ENCODE results near the gene ABCB9. TPM values are rescaled to one million over a fixed set of nuclear protein-coding genes. Genes with fewer than 3 reads are reported as not detected.

Gene ABCB9
- total and polyA plus RNA-seq, 2 of the 8 experiments (the other 6 are each of a cell fraction or from before 2014, with no cell fraction given): 3.8 to 8.0 TPM

DNA sequence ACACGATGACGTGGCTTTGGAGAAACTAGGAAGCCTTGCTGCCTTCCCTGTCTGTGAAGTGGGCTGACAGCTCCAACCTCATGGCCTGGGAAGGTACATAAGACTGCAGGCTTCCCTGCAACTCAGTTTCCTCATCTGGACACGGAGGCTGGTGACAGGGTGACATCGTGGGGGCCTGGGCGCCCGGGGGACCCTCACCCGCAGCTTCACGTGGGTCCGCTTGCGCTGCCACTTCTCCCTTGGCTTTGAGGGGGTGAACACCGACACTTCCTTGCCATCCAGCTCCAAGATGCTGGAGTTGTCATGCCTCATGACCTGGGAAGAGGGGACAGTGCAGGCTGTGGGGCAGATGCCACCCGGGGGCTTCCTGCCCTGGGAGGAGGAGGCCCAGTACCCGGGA lies 21.8 kb upstream of the ABCB9 start:
- CTCF ChIA-PET (ENCODE audit: partially characterized antibody): interaction anchor here (0.9 to 1.5 kb wide), 2 partner anchors 82 to 249 kb away, joined by 3 read pairs; no protein-coding TSS in a partner anchor
- no peak overlapping the region for H2AK5ac ChIP-seq (ENCODE audit: low read depth, low read length)
- H3K23me2 ChIP-seq (ENCODE audit: low read depth, low read length): 0 out of 2 replicates have a peak, but pooled peaks cover 2% of the 10 kb centered on the region
- no peak overlapping the region for H3K18ac ChIP-seq (ENCODE audit: extremely low read depth, low read length)
- H4K20me1 ChIP-seq (replicated peaks in 1 of 2; ENCODE audit: control insufficient read depth in 1 of 2, insufficient read depth in 2 of 2, low read length in 2 of 2): peaks cover 0 to 2% of the 10 kb centered on the region in 2 experiments
- no peak overlapping the region for H3K4me2 ChIP-seq (ENCODE audit: insufficient read depth in 1 of 2, low read depth in 2 of 2, low read length in 2 of 2)
- H2BK20ac ChIP-seq (ENCODE audit: low read length): no peak overlapping the region
- POLR2A ChIA-PET (ENCODE audit: partially characterized antibody): interaction anchor here (1.2 to 1.4 kb wide), 2 partner anchors 9 to 12 kb away, joined by 3 to 4 read pairs; no protein-coding TSS in a partner anchor
- FAIRE-seq (no peak), DNase-seq (ENCODE audit: low read depth in 1 of 2, low spot score in 2 of 2) (no peak)
- no peaks in the 10 kb centered on the region for H3K79me1 ChIP-seq (ENCODE audit: low read depth, low read length)
- H3K56ac ChIP-seq (replicated peaks; ENCODE audit: insufficient read length, low read depth, low read length): no peak overlapping the region
- no peak overlapping the region for H3K4me3 ChIP-seq (ENCODE audit: extremely low read depth in 1 of 4, insufficient read depth in 2 of 4, low read depth in 3 of 4, low read length in 4 of 4)
- H3K27ac ChIP-seq (ENCODE audit: low read depth, low read length): no peak overlapping the region
- no peak overlapping the region for H3K23ac ChIP-seq (ENCODE audit: insufficient read length)
- H4K91ac ChIP-seq (replicated peaks; ENCODE audit: insufficient read length, low read length): no peak overlapping the region
- H2BK12ac ChIP-seq (ENCODE audit: low read depth, low read length): no peak overlapping the region
- no peaks in the 10 kb centered on the region for H3K27me3 ChIP-seq (replicated peaks in 1 of 4; ENCODE audit: control insufficient read depth in 3 of 4, extremely low read depth in 1 of 4, insufficient read depth in 3 of 4, low read length in 3 of 4)
- no peak overlapping the region for H3K14ac ChIP-seq (ENCODE audit: insufficient read length)
- H3K36me3 ChIP-seq (ENCODE audit: control insufficient read depth in 2 of 4, insufficient read depth in 4 of 4, low read length in 3 of 4): peaks cover 0 to 5% (median 0%) of the 10 kb centered on the region in 4 experiments; a peak in 1 of 8 replicates
- no peak overlapping the region for H2BK15ac ChIP-seq (ENCODE audit: low read length)
- no peak overlapping the region for H3K4ac ChIP-seq (replicated peaks; ENCODE audit: insufficient read length, low read depth, low read length)
- H3K9ac ChIP-seq (replicated peaks in 1 of 4; ENCODE audit: extremely low read depth in 1 of 4, low read depth in 3 of 4, low read length in 3 of 4): no peak overlapping the region
- H2AFZ ChIP-seq (ENCODE audit: low read length): no peak overlapping the region
- H2BK5ac ChIP-seq (ENCODE audit: low read depth, low read length): no peak overlapping the region
- H3K79me2 ChIP-seq (ENCODE audit: control insufficient read depth in 1 of 2, insufficient read depth in 2 of 2, low read length in 2 of 2): no peaks in the 10 kb centered on the region
- 89% methylated on average over 13 of the region's 13 CpGs; no CpG with 5 or more reads in 1 of the 2 experiments for WGBS, 2 experiments (ENCODE audit: extremely low coverage in 1 of 2, insufficient coverage in 1 of 2, insufficient read length in 1 of 2, insufficient replicate concordance in 2 of 2, low coverage in 1 of 2, low lambda C conversion rate in 2 of 2, missing lambda C conversion rate in 1 of 2)
- no peak overlapping the region for H4K8ac ChIP-seq (ENCODE audit: extremely low read depth, insufficient read depth, low read length)
- no peaks in the 10 kb centered on the region for H3K9me3 ChIP-seq (ENCODE audit: insufficient read depth in 2 of 2, low read depth in 1 of 2, low read length in 1 of 2)
- no peaks in the 10 kb centered on the region; a peak in 5 of 7 replicates for H3K4me1 ChIP-seq (replicated peaks in 1 of 4; ENCODE audit: control insufficient read depth in 3 of 4, insufficient read depth in 4 of 4, low read length in 3 of 4)
- H2BK120ac ChIP-seq (replicated peaks; ENCODE audit: low read depth, low read length): no peak overlapping the region
- H4K5ac ChIP-seq (ENCODE audit: insufficient read length, low read depth, low read length): no peak overlapping the region
- TF ChIP-seq NANOG (IDR thresholded peaks at IDR 0.05; ENCODE audit: insufficient read depth, low read depth, low read length, poor library complexity, severe bottlenecking): no peak
- no peak for TF ChIP-seq HDAC2 (IDR thresholded peaks at IDR 0.05; ENCODE audit: borderline replicate concordance in 1 of 2, low read depth in 2 of 2, low read length in 2 of 2)
- no peak for TF ChIP-seq CBX5 (IDR thresholded peaks at IDR 0.05; ENCODE audit: low read depth, low read length)
- no peak for TF ChIP-seq BACH1 (IDR thresholded peaks at IDR 0.05; ENCODE audit: low read length)
- no peak for TF ChIP-seq TBP (IDR thresholded peaks at IDR 0.05; ENCODE audit: low read depth, low read length)
- TF ChIP-seq RAD21 (IDR thresholded peaks at IDR 0.05 in 1 of 2, conservative IDR thresholded peaks at IDR 0.05 in 1 of 2; ENCODE audit: low read depth in 2 of 2, low read length in 2 of 2): no peak
- no peak for TF ChIP-seq EGR1 (IDR thresholded peaks at IDR 0.05; ENCODE audit: borderline replicate concordance, low read depth, low read length)
- TF ChIP-seq KDM4A (IDR thresholded peaks at IDR 0.05; ENCODE audit: low read depth, low read length, severe bottlenecking): no peak
- TF ChIP-seq SIRT6 (IDR thresholded peaks at IDR 0.05; ENCODE audit: low read length): no peak
- no peak for TF ChIP-seq BRCA1 (IDR thresholded peaks at IDR 0.05; ENCODE audit: low read depth, low read length)
- no peak for TF ChIP-seq GABPA (IDR thresholded peaks at IDR 0.05; ENCODE audit: borderline replicate concordance, insufficient read depth, low read length)
- TF ChIP-seq, protein P1, sequence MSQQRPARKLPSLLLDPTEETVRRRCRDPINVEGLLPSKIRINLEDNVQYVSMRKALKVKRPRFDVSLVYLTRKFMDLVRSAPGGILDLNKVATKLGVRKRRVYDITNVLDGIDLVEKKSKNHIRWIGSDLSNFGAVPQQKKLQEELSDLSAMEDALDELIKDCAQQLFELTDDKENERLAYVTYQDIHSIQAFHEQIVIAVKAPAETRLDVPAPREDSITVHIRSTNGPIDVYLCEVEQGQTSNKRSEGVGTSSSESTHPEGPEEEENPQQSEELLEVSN (IDR thresholded peaks at IDR 0.05): no peak
- no peak for TF ChIP-seq KDM5A (IDR thresholded peaks at IDR 0.05; ENCODE audit: low read length)

Data from H1 (cell line).